HepG2 (cell line): Measurements from ENCODE around the gene CAPN11. TPM values are rescaled to one million over a fixed set of nuclear protein-coding genes. Genes with fewer than 3 reads are reported as not detected.
A peak's percentile ranks its signal among the peaks of the same experiment; 100 is the strongest.

ENCODE experiments used
- IRX3 ChIP-seq: sonication (generic); formaldehyde crosslinking; IDR thresholded peaks from 2 replicates; pipeline ENCODE4 v1.8.1; 2023; ENCODE audit warnings: mild to moderate bottlenecking, low read depth, missing genetic modification reagents, borderline replicate concordance
- MAFK ChIP-seq, 2 experiments: IDR thresholded peaks in 1 of 2; conservative IDR thresholded peaks in 1 of 2; 2 replicates each; pipeline ENCODE4 v1.6.1; 2011; ENCODE audit warnings: improper control_type of control experiment in 2 of 2, low read length in 2 of 2
- RAD21 ChIP-seq: fragments of 450-650 bp; formaldehyde crosslinking; IDR thresholded peaks from 2 replicates; pipeline ENCODE4 v1.5.0; 2020; ENCODE audit warnings: mild to moderate bottlenecking
- ZFP41 ChIP-seq: sonication (generic); formaldehyde crosslinking; IDR thresholded peaks from 2 replicates; pipeline ENCODE4 v1.4.0; 2020; ENCODE audit warnings: mild to moderate bottlenecking, missing genetic modification reagents, borderline replicate concordance
- ZNF180 ChIP-seq: sonication (generic); formaldehyde crosslinking; IDR thresholded peaks from 2 replicates; pipeline ENCODE4 v1.4.0; 2020; ENCODE audit warnings: low read depth, missing genetic modification reagents, borderline replicate concordance
- ZNF34 ChIP-seq: sonication (generic); formaldehyde crosslinking; IDR thresholded peaks from 2 replicates; pipeline ENCODE4 v1.4.0; 2020; ENCODE audit warnings: mild to moderate bottlenecking, missing genetic modification reagents, borderline replicate concordance
- ZNF430 ChIP-seq: sonication (generic); formaldehyde crosslinking; IDR thresholded peaks from 2 replicates; pipeline ENCODE4 v1.9.0; 2021; ENCODE audit warnings: mild to moderate bottlenecking, missing genetic modification reagents
- ZNF570 ChIP-seq: sonication (generic); formaldehyde crosslinking; IDR thresholded peaks from 2 replicates; pipeline ENCODE4 v1.4.0; 2020; ENCODE audit warnings: mild to moderate bottlenecking, missing genetic modification reagents, borderline replicate concordance
- ZNF773 ChIP-seq: sonication (generic); formaldehyde crosslinking; IDR thresholded peaks from 2 replicates; pipeline ENCODE4 v1.4.0; 2020; ENCODE audit warnings: missing genetic modification reagents, borderline replicate concordance
- ZSCAN21 ChIP-seq: sonication (generic); formaldehyde crosslinking; IDR thresholded peaks from 2 replicates; pipeline ENCODE4 v1.8.0; 2022; ENCODE audit warnings: mild to moderate bottlenecking, missing genetic modification reagents, moderate library complexity, borderline replicate concordance
- polyA plus RNA-seq, 8 experiments: library from polyadenylated mRNA; depleted of rRNA in 3 of 8; stranded (reverse) in 7 of 8; unstranded in 1 of 8; fragments of >200 nt; fragmentation: Illumina TruSeq in 4 of 8; extraction: Trizol in 4 of 8; gene quantifications; 2 replicates each; pipeline versions ENCODE4 v1.2.1 to v1.2.3, GENCODE V29; 2011 to 2016; ENCODE audit warnings: low read depth in 4 of 8, missing spikeins in 1 of 8, mixed read lengths in 1 of 8; ENCODE audit not compliant: insufficient read depth in 1 of 8
- total RNA-seq, 5 experiments: library from RNA; depleted of rRNA; stranded (reverse); fragments of >200 nt; fragmentation: Illumina TruSeq; extraction: Trizol; gene quantifications; 2 replicates each; pipeline ENCODE4 v1.2.3, GENCODE V29; 2016; ENCODE audit warnings: low read depth in 1 of 5
- TF ChIP-seq, protein P1 (sequence below), 2 experiments: fragments of 450-650 bp in 1 of 2; sonication (generic) in 1 of 2; formaldehyde crosslinking in 1 of 2; IDR thresholded peaks; 2 replicates each; pipeline versions ENCODE4 v1.6.1 to v1.8.0; 2016 to 2022; ENCODE audit warnings: antibody characterized with exemption in 1 of 2, mild to moderate bottlenecking in 1 of 2, missing genetic modification reagents in 1 of 2
- TF ChIP-seq, protein P2 (sequence below): sonication (generic); formaldehyde crosslinking; IDR thresholded peaks from 2 replicates; pipeline ENCODE4 v1.9.0; 2021; ENCODE audit warnings: missing genetic modification reagents, borderline replicate concordance
- TF ChIP-seq, protein P3 (sequence below), 2 experiments: sonication (generic) in 1 of 2; formaldehyde crosslinking in 1 of 2; IDR thresholded peaks; 2 replicates each; pipeline versions ENCODE4 v1.4.0 to v1.6.1; 2018 to 2020; ENCODE audit warnings: missing genetic modification reagents in 2 of 2, borderline replicate concordance in 1 of 2, low read depth in 1 of 2, mild to moderate bottlenecking in 1 of 2, missing biosample characterization in 1 of 2

Gene CAPN11
- total and polyA plus RNA-seq, 2 of the 13 experiments (the other 11 are each of a cell fraction or from before 2014, with no cell fraction given): 0.07 to 0.11 TPM

- TF ChIP-seq, protein P1, sequence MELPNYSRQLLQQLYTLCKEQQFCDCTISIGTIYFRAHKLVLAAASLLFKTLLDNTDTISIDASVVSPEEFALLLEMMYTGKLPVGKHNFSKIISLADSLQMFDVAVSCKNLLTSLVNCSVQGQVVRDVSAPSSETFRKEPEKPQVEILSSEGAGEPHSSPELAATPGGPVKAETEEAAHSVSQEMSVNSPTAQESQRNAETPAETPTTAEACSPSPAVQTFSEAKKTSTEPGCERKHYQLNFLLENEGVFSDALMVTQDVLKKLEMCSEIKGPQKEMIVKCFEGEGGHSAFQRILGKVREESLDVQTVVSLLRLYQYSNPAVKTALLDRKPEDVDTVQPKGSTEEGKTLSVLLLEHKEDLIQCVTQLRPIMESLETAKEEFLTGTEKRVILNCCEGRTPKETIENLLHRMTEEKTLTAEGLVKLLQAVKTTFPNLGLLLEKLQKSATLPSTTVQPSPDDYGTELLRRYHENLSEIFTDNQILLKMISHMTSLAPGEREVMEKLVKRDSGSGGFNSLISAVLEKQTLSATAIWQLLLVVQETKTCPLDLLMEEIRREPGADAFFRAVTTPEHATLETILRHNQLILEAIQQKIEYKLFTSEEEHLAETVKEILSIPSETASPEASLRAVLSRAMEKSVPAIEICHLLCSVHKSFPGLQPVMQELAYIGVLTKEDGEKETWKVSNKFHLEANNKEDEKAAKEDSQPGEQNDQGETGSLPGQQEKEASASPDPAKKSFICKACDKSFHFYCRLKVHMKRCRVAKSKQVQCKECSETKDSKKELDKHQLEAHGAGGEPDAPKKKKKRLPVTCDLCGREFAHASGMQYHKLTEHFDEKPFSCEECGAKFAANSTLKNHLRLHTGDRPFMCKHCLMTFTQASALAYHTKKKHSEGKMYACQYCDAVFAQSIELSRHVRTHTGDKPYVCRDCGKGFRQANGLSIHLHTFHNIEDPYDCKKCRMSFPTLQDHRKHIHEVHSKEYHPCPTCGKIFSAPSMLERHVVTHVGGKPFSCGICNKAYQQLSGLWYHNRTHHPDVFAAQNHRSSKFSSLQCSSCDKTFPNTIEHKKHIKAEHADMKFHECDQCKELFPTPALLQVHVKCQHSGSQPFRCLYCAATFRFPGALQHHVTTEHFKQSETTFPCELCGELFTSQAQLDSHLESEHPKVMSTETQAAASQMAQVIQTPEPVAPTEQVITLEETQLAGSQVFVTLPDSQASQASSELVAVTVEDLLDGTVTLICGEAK (IDR thresholded peaks at IDR 0.05): no peak
- TF ChIP-seq, protein P1 (CRISPR knock-in tag; IDR thresholded peaks at IDR 0.05): no peak
- no peak for TF ChIP-seq ZFP41 (CRISPR knock-in tag)
- peak; percentile 64; the same call in 1 of the 2 replicates for TF ChIP-seq ZSCAN21
- TF ChIP-seq, protein P2, sequence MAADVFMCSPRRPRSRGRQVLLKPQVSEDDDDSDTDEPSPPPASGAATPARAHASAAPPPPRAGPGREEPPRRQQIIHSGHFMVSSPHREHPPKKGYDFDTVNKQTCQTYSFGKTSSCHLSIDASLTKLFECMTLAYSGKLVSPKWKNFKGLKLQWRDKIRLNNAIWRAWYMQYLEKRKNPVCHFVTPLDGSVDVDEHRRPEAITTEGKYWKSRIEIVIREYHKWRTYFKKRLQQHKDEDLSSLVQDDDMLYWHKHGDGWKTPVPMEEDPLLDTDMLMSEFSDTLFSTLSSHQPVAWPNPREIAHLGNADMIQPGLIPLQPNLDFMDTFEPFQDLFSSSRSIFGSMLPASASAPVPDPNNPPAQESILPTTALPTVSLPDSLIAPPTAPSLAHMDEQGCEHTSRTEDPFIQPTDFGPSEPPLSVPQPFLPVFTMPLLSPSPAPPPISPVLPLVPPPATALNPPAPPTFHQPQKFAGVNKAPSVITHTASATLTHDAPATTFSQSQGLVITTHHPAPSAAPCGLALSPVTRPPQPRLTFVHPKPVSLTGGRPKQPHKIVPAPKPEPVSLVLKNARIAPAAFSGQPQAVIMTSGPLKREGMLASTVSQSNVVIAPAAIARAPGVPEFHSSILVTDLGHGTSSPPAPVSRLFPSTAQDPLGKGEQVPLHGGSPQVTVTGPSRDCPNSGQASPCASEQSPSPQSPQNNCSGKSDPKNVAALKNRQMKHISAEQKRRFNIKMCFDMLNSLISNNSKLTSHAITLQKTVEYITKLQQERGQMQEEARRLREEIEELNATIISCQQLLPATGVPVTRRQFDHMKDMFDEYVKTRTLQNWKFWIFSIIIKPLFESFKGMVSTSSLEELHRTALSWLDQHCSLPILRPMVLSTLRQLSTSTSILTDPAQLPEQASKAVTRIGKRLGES (CRISPR knock-in tag): no peak
- TF ChIP-seq ZNF180 (CRISPR knock-in tag): no peak
- TF ChIP-seq ZNF34 (CRISPR knock-in tag): no peak
- TF ChIP-seq ZNF430 (CRISPR knock-in tag): no peak
- TF ChIP-seq RAD21 (CRISPR knock-in tag): no peak
- no peak for TF ChIP-seq IRX3 (CRISPR knock-in tag)
- no peak for TF ChIP-seq MAFK (conservative IDR thresholded peaks at IDR 0.05 in 1 of 2, IDR thresholded peaks at IDR 0.05 in 1 of 2; ENCODE audit: low read length in 2 of 2)
- TF ChIP-seq ZNF773 (CRISPR knock-in tag): no peak
- no peak for TF ChIP-seq ZNF570
- TF ChIP-seq, protein P3, sequence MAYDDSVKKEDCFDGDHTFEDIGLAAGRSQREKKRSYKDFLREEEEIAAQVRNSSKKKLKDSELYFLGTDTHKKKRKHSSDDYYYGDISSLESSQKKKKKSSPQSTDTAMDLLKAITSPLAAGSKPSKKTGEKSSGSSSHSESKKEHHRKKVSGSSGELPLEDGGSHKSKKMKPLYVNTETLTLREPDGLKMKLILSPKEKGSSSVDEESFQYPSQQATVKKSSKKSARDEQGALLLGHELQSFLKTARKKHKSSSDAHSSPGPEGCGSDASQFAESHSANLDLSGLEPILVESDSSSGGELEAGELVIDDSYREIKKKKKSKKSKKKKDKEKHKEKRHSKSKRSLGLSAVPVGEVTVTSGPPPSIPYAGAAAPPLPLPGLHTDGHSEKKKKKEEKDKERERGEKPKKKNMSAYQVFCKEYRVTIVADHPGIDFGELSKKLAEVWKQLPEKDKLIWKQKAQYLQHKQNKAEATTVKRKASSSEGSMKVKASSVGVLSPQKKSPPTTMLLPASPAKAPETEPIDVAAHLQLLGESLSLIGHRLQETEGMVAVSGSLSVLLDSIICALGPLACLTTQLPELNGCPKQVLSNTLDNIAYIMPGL (CRISPR knock-in tag; IDR thresholded peaks at IDR 0.05; ENCODE audit: borderline replicate concordance in 1 of 2, low read depth in 1 of 2): peak in 1 of 2 experiments; percentile 30; a peak in 2 of 4 replicates
Measured at GRCh38 chr6:44127186-44128019, 31.2 kb upstream of the CAPN11 start, which contains the start of the genes MRPL14 and TMEM63B (continued).
